HepG2 (cell line): ENCODE measurements around the gene FAM89B.

Experiments used
- RNF2 ChIP-seq: fragments of 450-650 bp; conservative IDR thresholded peaks from 2 replicates; pipeline ENCODE4 v1.6.1; 2016; ENCODE audit warnings: low read depth
- SKI ChIP-seq: fragments of 450-650 bp; IDR thresholded peaks from one replicate; pipeline ENCODE4 v1.6.1; 2018; ENCODE audit warnings: mild to moderate bottlenecking; ENCODE audit not compliant: partially characterized antibody
- ZNF7 ChIP-seq: IDR thresholded peaks from 2 replicates; pipeline ENCODE4 v1.6.1; 2016; ENCODE audit warnings: missing biosample characterization, missing genetic modification reagents
- ZSCAN22 ChIP-seq: sonication (generic); formaldehyde crosslinking; IDR thresholded peaks from 2 replicates; pipeline ENCODE4 v1.4.0; 2020; ENCODE audit warnings: mild to moderate bottlenecking, missing genetic modification reagents
- TF ChIP-seq, protein P1 (sequence below), 2 experiments: sonication (generic) in 1 of 2; formaldehyde crosslinking in 1 of 2; IDR thresholded peaks; 2 replicates each; pipeline versions ENCODE4 v1.5.1 to v1.6.1; 2011 to 2020; ENCODE audit warnings: borderline replicate concordance in 1 of 2, low read depth in 1 of 2, low read length in 1 of 2, mild to moderate bottlenecking in 1 of 2, missing genetic modification reagents in 1 of 2, moderate library complexity in 1 of 2

DNA sequence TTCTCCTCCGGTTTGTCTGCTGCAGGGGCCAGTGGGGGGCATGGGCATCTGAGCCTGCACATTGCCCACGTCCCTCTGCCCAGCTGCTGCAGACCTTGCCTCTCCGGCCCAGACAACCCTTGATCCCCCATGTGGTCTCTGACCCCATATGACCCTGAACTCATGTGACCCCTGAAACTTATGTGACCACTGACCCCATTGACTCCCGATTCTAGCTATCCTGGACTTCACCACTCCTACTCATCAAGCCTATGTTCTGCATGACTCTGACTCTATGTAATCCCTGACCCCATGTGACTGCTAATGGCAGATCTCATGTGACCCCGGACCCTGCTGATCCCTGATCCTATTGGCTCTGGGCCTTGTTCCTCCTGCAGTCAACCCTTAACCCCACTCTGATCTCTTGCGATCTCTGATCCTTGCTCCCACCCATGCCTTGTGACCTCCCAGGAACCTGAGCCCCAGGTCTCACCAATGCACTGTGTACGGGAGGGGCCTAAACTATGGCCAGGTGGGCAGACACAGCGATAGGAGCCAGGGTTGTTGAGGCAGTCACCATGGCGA, 19.9 kb upstream of the FAM89B start:
- TF ChIP-seq ZSCAN22 (CRISPR knock-in tag) (no peak), RNF2 (no peak), SKI (no peak), ZNF7 (no peak)
- TF ChIP-seq, protein P1, sequence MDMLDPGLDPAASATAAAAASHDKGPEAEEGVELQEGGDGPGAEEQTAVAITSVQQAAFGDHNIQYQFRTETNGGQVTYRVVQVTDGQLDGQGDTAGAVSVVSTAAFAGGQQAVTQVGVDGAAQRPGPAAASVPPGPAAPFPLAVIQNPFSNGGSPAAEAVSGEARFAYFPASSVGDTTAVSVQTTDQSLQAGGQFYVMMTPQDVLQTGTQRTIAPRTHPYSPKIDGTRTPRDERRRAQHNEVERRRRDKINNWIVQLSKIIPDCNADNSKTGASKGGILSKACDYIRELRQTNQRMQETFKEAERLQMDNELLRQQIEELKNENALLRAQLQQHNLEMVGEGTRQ (IDR thresholded peaks at IDR 0.05; ENCODE audit: low read depth, low read length), result no peak; the same call in 1 of the 2 replicates
- TF ChIP-seq, protein P1 (CRISPR knock-in tag; IDR thresholded peaks at IDR 0.05; ENCODE audit: borderline replicate concordance), result no peak
